Small intestine (tissue), 16 donors: ENCODE results near the gene OR2A7. TPM values are rescaled to one million over a fixed set of nuclear protein-coding genes. Genes with fewer than 3 reads are reported as not detected.
"Not testable (repeated sequence)": the region's sequence is repeated elsewhere in the genome, so short reads cannot be mapped to it uniquely, and the experiment has no call there.

ENCODE experiments used
- DNase-seq, 2 donors: peaks; one replicate each; pipeline versions ENCODE4 v3.0.0 to v3.0.0-alpha.2; 2013
- FAIRE-seq: peaks from 2 replicates; lab custom pipeline; 2012; peaks lifted over from hg19 to GRCh38; lab: Jason Lieb, UNC
- H3K27ac ChIP-seq, 3 donors: one replicate each; pipeline ENCODE4 v1.5.1; 2013; ENCODE audit warnings: low read length in 2 of 3, mild to moderate bottlenecking in 2 of 3, control low read depth in 1 of 3, inconsistent platforms in 1 of 3, low read depth in 1 of 3, moderate library complexity in 1 of 3
- H3K27me3 ChIP-seq, 3 donors: one replicate each; pipeline ENCODE4 v1.6.1; 2013; ENCODE audit warnings: low read length in 3 of 3, inconsistent platforms in 1 of 3; ENCODE audit not compliant: control insufficient read depth in 3 of 3, insufficient read depth in 3 of 3
- H3K36me3 ChIP-seq, 3 donors: one replicate each; pipeline ENCODE4 v1.6.1; 2013; ENCODE audit warnings: low read length in 3 of 3, inconsistent platforms in 1 of 3, low read depth in 1 of 3, mild to moderate bottlenecking in 1 of 3, moderate library complexity in 1 of 3; ENCODE audit not compliant: control insufficient read depth in 3 of 3, insufficient read depth in 2 of 3
- H3K4me1 ChIP-seq, 3 donors: one replicate each; pipeline ENCODE4 v1.6.1; 2013; ENCODE audit warnings: low read length in 2 of 3, inconsistent platforms in 1 of 3, low read depth in 1 of 3, mild to moderate bottlenecking in 1 of 3, moderate library complexity in 1 of 3; ENCODE audit not compliant: control insufficient read depth in 3 of 3, insufficient read depth in 2 of 3
- H3K4me3 ChIP-seq, 3 donors: one replicate each; pipeline ENCODE4 v1.5.1; 2013; ENCODE audit warnings: low read length in 3 of 3, control low read depth in 1 of 3, inconsistent platforms in 1 of 3, low read depth in 1 of 3, mild to moderate bottlenecking in 1 of 3, moderate library complexity in 1 of 3
- H3K9me3 ChIP-seq, 2 donors: one replicate each; pipeline ENCODE4 v1.6.1; 2013; ENCODE audit warnings: low read depth in 1 of 2, low read length in 1 of 2; ENCODE audit not compliant: control insufficient read depth in 2 of 2, insufficient read depth in 1 of 2
- WGBS, 3 donors: extraction: QIAGEN DNeasy Blood & Tissue Kit; methylation state at CpG; one replicate each; pipeline ENCODE4 v1.1.7; 2013; 5-methylcytosine and 5-hydroxymethylcytosine counted together
- long read RNA-seq, 10 donors: transcript quantifications; one replicate each; lab custom pipeline, GENCODE V29; 2026
- polyA plus RNA-seq, 4 donors: library from polyadenylated mRNA; stranded (reverse) in 3 of 4; unstranded in 1 of 4; fragments of 200-250 nt in 3 of 4; fragments of 120-200 nt in 1 of 4; gene quantifications; one replicate each; pipeline versions ENCODE4 v1.2.1 to v1.2.3, GENCODE V29; 2013
- donor health status: healthy with polysubstance abuse.
- donor health status: control.
- donor health status: control.
- donor health status: Bipolar disorder and iron deficiency.
- donor health status: healthy.

OR2A7 gene
- 10 to 100 TPM in 1 of 4 donors, 1 to 10 TPM in 3; 2.7 to 19.1 (median 3.1) TPM for polyA plus RNA-seq
- long read RNA-seq, donor 1: 0 reads
- long read RNA-seq, donor 2: 0 reads
- long read RNA-seq, donor 3, partial matches to known transcripts: 0 of 4 reads
- long read RNA-seq, donor 3, other reads (novel, unspliced or antisense): 0 of 4 reads
- long read RNA-seq, donor 4: 0 reads
- long read RNA-seq, donor 5, partial matches to known transcripts: 0 of 2 reads
- long read RNA-seq, donor 5, other reads (novel, unspliced or antisense): 0 of 2 reads
- long read RNA-seq, donor 6: 0 reads
- long read RNA-seq, donor 7: 0 reads
- long read RNA-seq, donor 8: 0 reads
- long read RNA-seq, donor 9: 0 reads
- long read RNA-seq, donor 10, partial matches to known transcripts: 0 of 4 reads
- long read RNA-seq, donor 10, other reads (novel, unspliced or antisense): 0 of 4 reads

GRCh38 chr7:144264692-144265091 lies at the start of gene OR2A7:
OR2A7 (minus strand) TSS chr7:144264792; CDS start chr7:144259628, 5,164 bp downstream.
- DNase-seq, H3K4me3 ChIP-seq, H3K4me1 ChIP-seq, FAIRE-seq, H3K36me3 ChIP-seq, H3K27ac ChIP-seq, H3K9me3 ChIP-seq, H3K27me3 ChIP-seq: not testable (repeated sequence)
- WGBS, 3 donors: 91 to 98% (median 94%) methylated on average over 6 of the region's 7 CpGs

- not testable (repeated sequence) for FAIRE-seq, H3K9me3 ChIP-seq, H3K36me3 ChIP-seq, H3K27ac ChIP-seq, H3K27me3 ChIP-seq, H3K4me3 ChIP-seq, DNase-seq, H3K4me1 ChIP-seq
- 86% methylated on average over 2 of the region's 2 CpGs; no CpG with 5 or more reads in 2 of the 3 donors for WGBS, 3 donors
Observed at GRCh38 chr7:144311872-144312469, 47.4 kb upstream of the OR2A7 start, which contains the start of gene OR2A1. OR2A1 (plus strand) TSS chr7:144312419; CDS start chr7:144318125, 5,706 bp downstream.

- FAIRE-seq, H3K36me3 ChIP-seq, H3K27ac ChIP-seq, DNase-seq, H3K9me3 ChIP-seq, H3K4me3 ChIP-seq, H3K27me3 ChIP-seq, H3K4me1 ChIP-seq: not testable (repeated sequence)
- 86% methylated on average over 1 of the region's 2 CpGs; no CpG with 5 or more reads in 2 of the 3 donors for WGBS, 3 donors
Observed at GRCh38 chr7:144311218-144311617, 46.6 kb upstream of the OR2A7 start.

GRCh38 chr7:144309702-144310101 lies 45.1 kb upstream of the OR2A7 start:
- not testable (repeated sequence) for H3K4me1 ChIP-seq, H3K36me3 ChIP-seq, DNase-seq, FAIRE-seq, H3K27me3 ChIP-seq, H3K4me3 ChIP-seq, H3K9me3 ChIP-seq, H3K27ac ChIP-seq
- WGBS, 3 donors: no CpG with 5 or more reads among the region's 2 CpGs

- not testable (repeated sequence) for DNase-seq, FAIRE-seq, H3K4me1 ChIP-seq, H3K27ac ChIP-seq, H3K27me3 ChIP-seq, H3K36me3 ChIP-seq, H3K4me3 ChIP-seq, H3K9me3 ChIP-seq
- WGBS, 3 donors: no CpG with 5 or more reads among the region's 2 CpGs
Observed at GRCh38 chr7:144305156-144305555, 40.6 kb upstream of the OR2A7 start.

- H3K4me3 ChIP-seq, DNase-seq, H3K36me3 ChIP-seq, H3K4me1 ChIP-seq, H3K27me3 ChIP-seq, H3K27ac ChIP-seq, H3K9me3 ChIP-seq, FAIRE-seq: not testable (repeated sequence)
- no CpG with 5 or more reads among the region's 5 CpGs for WGBS, 3 donors
Observed at GRCh38 chr7:144303607-144304006, 39.0 kb upstream of the OR2A7 start.

GRCh38 chr7:144302578-144303303 lies 38.1 kb upstream of the OR2A7 start:
- not testable (repeated sequence) for H3K27me3 ChIP-seq, H3K36me3 ChIP-seq, H3K9me3 ChIP-seq, FAIRE-seq, H3K27ac ChIP-seq, DNase-seq, H3K4me3 ChIP-seq, H3K4me1 ChIP-seq
- no CpG with 5 or more reads among the region's 1 CpG for whole genome bisulfite sequencing, 3 donors

GRCh38 chr7:144293794-144294499 lies 29.4 kb upstream of the OR2A7 start:
- not testable (repeated sequence) for H3K27ac ChIP-seq, H3K36me3 ChIP-seq, H3K27me3 ChIP-seq, DNase-seq, H3K9me3 ChIP-seq, FAIRE-seq, H3K4me3 ChIP-seq, H3K4me1 ChIP-seq
- WGBS, 3 donors: no CpG with 5 or more reads among the region's 60 CpGs
